NCI-H446 (cell line): ENCODE measurements around the gene GPR3.
"Not testable (repeated sequence)": the region's sequence is repeated elsewhere in the genome, so short reads cannot be mapped to it uniquely, and the experiment has no call there.

Experiments
- DNase-seq, 2 experiments: peaks; one replicate each; lab custom pipeline; 2025; lab: John Stamatoyannopoulos, UW

Gene GPR3

DNA sequence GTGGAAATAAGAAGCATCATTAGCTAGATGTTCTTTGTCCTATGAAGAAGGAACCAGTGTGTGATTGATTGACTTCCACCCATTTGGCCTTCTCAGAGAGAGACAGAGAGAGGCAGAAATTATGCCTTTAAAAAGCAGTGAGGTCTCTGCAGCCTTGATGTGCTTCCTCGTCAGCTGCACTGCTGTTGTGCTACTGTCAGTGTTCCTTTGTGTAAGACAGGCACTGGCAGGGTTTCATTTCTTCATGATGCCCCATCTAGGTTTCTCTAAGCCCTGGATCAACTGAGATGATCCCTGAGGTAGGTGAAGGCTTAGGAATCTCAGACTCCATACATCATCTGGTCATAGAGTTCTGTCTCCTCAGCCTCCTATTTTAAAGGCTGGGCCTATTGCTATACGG lies 34.9 kb downstream of the GPR3 start:
- no peak for DNase-seq

DNA sequence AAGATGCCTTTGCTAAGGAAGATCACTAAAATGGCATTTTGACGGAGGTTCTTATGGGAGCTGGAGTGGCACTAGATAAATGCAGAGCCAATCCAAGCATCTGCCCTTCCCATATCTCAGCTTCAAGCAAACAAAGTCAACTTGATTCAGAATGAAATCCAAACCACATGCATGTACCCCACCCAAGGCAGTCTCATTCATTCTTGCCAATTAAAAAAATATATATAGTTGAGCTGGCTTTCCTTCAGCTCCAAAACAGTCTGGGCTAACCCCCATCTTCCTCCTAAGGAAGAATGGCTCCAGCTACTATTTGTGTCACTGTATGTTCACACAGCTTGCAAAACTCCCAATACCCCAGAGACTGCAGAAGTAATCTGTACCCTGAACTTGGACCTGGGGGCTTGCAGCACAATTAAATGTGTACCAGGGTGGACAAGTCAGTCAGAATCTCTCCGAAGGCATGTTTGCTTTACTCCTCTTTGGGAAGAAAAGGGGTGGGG lies 35.4 kb downstream of the GPR3 start:
- DNase-seq: no peak

DNA sequence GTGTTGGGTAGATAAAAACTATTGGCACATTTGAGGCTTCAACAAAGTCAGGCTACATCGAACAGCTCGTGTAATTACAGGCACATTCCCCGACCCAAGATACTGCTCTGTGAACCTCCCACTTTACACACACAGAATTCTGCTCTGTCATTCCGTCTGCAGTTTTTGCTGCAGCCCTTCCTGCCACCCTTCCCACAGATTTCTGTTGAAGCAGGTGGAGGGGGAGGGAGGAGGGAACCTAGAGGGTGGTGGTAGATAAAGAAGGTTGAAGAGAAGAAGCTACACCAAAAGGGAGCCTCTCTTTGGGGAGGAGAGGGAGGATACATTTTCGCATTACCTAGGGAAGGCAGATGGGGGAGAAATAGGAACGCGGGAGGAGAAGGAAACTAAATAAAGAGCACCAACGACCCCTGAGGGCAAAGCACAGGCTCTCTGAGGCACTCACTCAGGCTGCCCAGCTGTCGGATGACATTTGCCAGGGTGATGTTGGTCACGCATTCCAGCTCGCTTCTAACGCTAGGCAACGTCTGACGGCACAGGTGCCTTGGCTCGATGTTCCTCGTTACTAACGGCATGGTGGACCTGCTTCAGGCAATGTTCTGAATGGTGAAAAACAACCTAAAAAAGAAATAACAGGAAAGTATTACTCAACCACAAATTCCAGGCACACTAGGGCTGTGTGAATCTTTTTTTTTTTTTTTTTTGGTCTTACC lies 36.0 kb downstream of the GPR3 start:
- DNase-seq: peak in 1 of 2 experiments; percentile 35

DNA sequence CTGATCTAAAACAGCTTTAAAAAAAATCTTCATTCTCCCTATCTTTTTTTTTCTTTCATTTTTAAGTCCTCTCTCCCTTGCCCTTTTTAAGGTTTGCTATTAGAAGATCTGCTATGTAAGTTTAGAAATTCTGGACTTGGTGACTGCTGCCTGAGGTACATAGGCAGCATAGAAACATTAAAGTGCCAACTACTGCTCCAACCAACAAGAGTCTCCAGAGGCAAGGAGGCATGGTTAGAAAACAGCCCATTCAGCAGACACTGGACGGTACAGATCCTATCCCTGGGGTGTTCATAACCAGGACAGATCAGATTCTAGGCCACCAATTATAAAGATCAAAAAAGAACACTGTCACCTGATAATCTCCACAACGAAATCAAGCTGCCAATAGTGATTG lies 36.6 kb downstream of the GPR3 start:
- no peak for DNase-seq

DNA sequence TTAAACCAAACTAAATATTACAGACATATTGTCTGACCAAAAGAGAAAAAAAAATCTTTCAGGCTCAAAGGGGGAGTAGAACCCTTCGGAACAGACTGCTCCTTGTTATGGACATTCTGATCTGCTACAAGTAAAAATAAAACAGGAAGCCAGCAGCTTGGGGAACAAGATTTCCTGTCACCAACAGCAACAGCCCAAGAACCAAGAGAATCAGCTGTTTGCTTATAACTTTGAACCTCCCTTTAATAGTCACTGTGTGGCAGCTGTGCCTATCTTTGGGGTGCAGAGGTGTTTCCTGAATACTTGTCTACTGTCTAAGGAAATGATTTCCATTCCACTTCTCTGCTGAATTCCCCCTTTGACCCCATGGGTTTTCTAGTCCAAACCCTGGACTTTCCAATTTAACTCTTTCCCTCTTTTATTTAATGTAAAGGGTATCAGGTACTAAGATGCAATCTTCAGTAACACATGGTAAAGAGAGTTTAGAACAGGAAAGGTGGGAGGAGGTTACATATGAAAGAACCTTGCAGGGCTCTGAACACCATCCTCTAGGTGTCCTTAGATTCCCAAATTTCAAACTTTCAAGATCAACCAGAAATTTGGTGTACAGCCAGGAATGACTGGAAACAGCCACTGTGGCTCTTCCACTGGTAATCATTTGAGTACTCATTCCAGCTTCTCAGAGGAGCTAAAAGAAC lies 38.6 kb downstream of the GPR3 start:
- DNase-seq: peak in 1 of 2 experiments; percentile 34

DNA sequence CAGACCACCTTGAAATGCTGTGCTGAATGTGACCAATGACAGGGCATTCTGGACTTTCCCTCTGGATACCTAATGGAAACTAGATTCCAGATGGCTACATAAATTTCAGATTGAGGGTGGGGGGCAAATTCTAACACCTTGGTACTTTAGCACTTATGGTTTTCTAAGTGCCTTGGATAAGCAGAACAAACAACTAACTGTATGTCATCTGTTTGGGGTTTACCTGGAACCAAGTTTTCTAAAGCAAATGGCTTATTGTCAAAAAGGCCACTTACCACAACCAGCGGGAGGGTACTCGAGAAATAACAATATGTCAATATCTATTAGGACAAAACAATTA lies 39.1 kb downstream of the GPR3 start:
- no peak for DNase-seq

DNA sequence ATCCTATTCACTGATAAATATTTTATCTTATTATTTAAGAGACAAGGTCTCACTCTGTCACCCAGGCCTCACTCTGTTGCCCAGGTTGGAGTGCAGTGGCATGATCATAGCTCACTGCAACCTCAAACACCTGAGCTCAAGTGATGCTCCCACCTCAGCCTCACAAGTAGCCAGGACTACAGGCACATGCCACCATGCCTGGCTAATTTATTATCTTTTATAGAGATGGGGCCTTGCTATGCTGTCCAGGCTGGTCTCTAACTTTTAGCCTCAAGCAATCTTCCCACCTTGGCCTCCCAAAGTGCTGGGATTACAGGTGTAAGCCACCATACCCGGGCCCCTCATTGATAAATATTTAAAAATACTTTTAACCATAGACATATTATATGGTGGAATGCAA lies 40.3 kb downstream of the GPR3 start:
- not testable (repeated sequence) for DNase-seq

DNA sequence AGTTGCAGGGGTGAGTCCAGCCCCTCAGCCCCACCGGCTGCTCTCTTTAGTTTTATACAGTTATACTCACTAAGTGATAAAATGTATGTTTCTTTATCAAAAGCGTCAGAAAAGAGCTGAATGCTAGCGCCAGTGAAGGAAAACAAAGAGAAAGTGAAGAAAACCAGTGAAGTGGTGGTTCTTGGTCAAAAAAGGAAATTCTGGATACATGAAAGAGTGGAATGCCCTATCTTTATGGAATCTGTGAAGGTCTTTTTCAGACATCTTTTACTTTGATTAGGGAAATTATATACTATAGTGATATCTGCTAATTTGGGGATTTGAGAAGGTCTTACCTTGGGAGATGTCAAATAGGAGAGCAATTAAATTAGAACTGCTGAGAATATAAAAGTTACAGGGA lies 41.3 kb downstream of the GPR3 start:
- DNase-seq: no peak

DNA sequence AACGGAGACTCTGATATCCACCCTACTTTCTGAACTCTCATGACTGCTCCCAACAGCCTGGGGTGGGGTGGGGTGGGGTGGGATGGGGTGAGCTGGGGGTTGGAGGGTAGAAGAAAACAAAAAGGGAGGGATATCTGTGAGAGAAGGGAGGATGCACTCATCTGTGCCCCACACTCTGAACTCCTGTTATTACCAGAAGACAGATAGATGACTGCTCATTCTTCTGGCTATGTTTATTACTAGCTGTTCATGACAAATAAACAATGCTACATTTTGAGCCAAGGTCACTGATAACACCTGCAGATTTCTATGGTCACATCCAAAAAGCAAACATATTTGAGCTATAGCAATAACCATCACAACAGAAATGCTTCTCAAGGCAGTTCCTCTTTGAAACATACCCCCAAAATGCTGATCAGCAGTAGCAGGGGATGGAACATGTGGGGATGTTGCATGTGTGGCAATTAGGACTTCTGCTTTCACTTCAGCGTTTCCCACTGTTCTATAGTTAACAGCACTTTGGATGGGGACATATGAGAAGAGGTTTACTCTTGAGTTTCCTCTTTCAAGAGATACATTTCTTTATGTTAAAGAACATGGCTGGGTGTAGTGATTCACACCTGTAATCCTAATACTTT lies 43.3 kb downstream of the GPR3 start:
- no peak for DNase-seq

DNA sequence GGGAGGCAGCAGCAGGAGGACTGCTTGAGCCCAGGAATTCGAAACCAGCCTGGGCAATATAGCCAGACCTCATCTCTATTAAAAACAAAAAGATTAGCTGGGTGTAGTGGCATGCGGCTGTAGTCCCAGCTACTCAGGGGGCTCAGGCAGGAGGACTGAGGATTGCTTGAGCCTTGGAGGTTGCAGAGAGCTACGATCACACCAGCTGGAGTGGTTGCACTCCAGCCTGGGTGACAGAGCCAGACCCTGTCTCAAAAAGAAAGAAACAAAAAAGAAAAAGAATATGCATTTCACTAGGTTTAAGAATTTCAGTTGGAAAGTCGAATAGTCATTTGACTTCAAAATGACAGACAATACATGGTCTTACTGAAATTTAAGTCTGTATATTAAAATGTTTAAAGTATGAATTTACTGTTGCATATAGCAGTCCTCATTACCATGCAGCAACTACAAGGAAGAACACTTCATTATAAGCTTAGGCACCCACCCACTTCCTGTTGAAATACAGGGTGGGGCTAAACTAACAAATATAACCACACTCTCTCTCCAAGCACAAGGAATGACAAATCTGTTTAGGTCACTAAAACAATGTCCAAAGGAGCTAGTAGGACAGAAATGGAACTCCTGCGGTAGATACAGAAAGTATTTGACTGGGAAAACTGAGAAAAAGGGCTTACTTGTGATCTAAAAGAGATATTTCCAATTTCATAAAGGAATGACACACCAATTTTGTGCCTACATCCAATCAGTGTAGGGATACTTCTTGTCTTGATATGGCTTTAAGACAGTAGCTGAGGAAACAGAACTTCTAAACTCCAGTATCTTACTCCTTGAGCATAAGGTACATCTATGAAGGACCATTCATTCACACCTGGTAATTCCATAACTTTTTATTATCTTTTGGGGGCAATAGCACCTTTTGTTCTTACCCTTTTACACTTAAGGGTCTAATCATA lies 44.1 kb downstream of the GPR3 start:
- DNase-seq: no peak

DNA sequence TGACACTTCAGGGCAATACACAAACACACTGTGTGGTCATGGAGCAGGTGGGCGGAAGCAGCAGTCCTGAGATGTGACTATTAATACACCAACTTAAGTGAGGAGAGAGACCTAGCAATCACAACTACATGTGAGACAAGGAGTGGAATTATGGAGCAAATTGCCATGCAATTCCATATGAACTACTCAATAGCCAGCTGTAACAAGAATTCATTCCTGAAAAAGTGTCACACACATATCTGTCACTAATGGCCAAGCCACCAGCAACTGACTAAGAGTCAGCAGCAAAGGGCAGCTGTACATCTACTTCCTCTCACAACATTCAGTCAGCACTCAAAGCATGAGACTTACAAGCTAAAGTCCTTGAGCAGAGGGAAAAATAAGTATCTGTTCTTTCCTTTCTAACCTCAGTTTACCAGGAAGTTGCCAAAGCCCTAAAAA lies 46.2 kb downstream of the GPR3 start:
- DNase-seq: no peak

DNA sequence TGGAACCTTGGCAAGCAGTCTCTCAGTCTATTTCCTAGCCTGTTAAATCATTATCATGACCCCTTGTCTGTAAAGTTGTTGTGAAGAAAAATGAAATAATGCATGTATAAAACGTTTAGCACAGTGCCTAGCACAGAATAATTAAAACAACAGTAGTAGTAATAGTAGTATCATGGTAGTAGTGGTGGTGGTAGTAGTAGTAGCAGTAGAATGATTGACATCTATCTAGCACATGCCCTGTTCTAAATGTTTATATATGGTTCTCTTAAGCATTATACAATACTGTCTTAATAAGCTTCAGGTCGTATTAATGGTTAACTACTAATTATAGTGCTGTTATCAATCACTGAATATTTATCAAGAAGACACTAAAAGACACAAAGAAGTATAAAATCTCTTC lies 46.7 kb downstream of the GPR3 start:
- DNase-seq: no peak

DNA sequence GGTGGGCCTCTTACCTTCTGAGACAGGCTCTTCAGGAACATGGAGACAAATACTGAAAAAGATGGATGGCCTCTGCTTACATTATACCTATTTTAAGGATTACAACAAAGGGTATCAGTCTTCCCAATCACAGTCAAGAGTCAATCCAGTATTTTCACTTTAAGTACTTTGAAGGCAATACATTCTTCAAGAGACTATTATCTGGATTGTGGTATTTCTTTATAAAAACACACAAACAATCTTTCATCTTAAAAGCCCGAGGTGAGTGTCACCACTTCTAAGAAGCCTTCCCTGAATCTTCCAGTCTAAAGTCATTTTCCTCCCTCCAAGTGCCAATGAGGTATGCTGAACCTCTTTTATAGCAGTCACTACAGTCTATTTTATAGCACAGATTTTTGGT lies 52.2 kb downstream of the GPR3 start:
- DNase-seq: no peak
